ENCODE data around the gene SLC30A5. TPM values are rescaled to one million over a fixed set of nuclear protein-coding genes. Genes with fewer than 3 reads are reported as not detected.
"Not testable (repeated sequence)": the region's sequence is repeated elsewhere in the genome, so short reads cannot be mapped to it uniquely, and the experiment has no call there.

The SLC30A5 gene
- total RNA-seq, 1 experiment from 2014 or later, result 64.5 TPM

DNA sequence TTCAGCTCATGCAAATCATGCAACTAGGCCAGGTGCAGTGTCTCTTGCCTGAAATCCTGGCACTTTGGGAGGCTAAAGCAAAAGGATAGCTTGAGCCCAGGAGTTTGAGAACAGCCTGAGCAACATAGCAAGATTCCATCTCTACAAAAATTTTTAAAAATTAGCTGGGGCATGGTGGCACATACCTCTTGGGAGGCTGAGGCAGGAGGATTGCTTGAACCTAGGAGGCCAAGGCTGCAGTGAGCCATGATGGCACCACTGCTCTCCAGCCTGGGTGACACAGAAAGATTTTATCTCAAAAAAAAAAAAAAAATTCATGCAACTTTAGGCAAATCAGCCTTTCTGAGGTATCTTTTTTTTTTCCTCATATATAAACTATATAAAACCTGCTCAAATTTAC lies 37.5 kb downstream of the SLC30A5 start:
- CTCF ChIA-PET, result no interaction called here
- no TSS peak for BruUV-seq (replicated peaks)
- intact Hi-C loops (cut with micrococcal nuclease; ENCODE audit: unreplicated experiment), result loop anchor here (2.0 kb wide), 1 partner anchor 35 kb away; the partner anchor contains the start of gene CCNB1

DNA sequence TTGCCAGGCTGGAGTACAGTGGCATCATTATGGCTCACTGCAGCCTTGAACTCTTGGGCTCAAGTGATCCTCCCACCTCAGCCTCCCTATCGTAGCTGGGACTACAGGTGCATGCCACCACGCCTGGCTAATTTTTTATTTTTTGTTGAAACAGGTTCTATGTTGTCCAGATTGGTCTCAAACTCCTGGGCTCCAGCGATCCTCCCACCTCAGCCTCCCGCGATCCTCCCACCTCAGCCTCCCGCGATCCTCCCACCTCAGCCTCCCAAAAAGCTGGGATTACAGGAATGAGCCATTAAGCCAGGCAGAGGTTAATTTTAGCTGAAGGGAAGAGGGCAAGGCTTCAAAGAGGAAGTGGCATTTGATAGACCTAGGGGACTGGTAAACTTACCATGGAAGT lies 40.3 kb downstream of the SLC30A5 start:
- Histone ChIP-seq H3K36me3 (ENCODE audit: control insufficient read depth, insufficient read depth, low read length) (no peaks in the 10 kb centered on the region), H3K9me3 (no peaks in the 10 kb centered on the region), H3K27me3 (replicated peaks; ENCODE audit: control insufficient read depth, insufficient read depth, low read length) (no peaks in the 10 kb centered on the region), H3K4me3 (ENCODE audit: low read depth, low read length) (no peak overlapping the region), H3K4me1 (peaks cover 27% of the 10 kb centered on the region)
- intact Hi-C loops (cut with micrococcal nuclease; ENCODE audit: unreplicated experiment), result no loop called here
- TF ChIP-seq, protein P1, sequence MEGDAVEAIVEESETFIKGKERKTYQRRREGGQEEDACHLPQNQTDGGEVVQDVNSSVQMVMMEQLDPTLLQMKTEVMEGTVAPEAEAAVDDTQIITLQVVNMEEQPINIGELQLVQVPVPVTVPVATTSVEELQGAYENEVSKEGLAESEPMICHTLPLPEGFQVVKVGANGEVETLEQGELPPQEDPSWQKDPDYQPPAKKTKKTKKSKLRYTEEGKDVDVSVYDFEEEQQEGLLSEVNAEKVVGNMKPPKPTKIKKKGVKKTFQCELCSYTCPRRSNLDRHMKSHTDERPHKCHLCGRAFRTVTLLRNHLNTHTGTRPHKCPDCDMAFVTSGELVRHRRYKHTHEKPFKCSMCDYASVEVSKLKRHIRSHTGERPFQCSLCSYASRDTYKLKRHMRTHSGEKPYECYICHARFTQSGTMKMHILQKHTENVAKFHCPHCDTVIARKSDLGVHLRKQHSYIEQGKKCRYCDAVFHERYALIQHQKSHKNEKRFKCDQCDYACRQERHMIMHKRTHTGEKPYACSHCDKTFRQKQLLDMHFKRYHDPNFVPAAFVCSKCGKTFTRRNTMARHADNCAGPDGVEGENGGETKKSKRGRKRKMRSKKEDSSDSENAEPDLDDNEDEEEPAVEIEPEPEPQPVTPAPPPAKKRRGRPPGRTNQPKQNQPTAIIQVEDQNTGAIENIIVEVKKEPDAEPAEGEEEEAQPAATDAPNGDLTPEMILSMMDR (IDR thresholded peaks at IDR 0.05; ENCODE audit: insufficient read depth in 1 of 2, low read depth in 1 of 2, low read length in 1 of 2, severe bottlenecking in 1 of 2, unreplicated experiment in 1 of 2), result no peak
- Mint-ChIP-seq H3K4me3 (ENCODE audit: unreplicated experiment) (no peak overlapping the region), H3K36me3 (ENCODE audit: insufficient read depth, unreplicated experiment) (peaks cover 6% of the 10 kb centered on the region), H3K4me1 (ENCODE audit: low read depth, unreplicated experiment) (peaks cover 15% of the 10 kb centered on the region), H3K27ac (ENCODE audit: unreplicated experiment) (no peak overlapping the region), H3K9me3 (ENCODE audit: unreplicated experiment) (no peaks in the 10 kb centered on the region), H3K27me3 (ENCODE audit: insufficient read depth, unreplicated experiment) (no peaks in the 10 kb centered on the region)
- BruUV-seq (replicated peaks), result no TSS peak
- POLR2A ChIA-PET, result no interaction called here
- no peak for DNase-seq
- CTCF ChIA-PET, result no interaction called here

More for the DNA sequence above, 37.5 kb downstream of the SLC30A5 start:
- no peak overlapping the region for H3K4me3 Mint-ChIP-seq (ENCODE audit: unreplicated experiment)
- no peaks in the 10 kb centered on the region for H3K27me3 Mint-ChIP-seq (ENCODE audit: insufficient read depth, unreplicated experiment)
- Histone ChIP-seq H3K4me1 (peaks cover 26% of the 10 kb centered on the region), H3K36me3 (ENCODE audit: control insufficient read depth, insufficient read depth, low read length) (no peaks in the 10 kb centered on the region), H3K27me3 (replicated peaks; ENCODE audit: control insufficient read depth, insufficient read depth, low read length) (no peaks in the 10 kb centered on the region), H3K4me3 (ENCODE audit: low read depth, low read length) (no peak overlapping the region), H3K9me3 (no peaks in the 10 kb centered on the region)
- no peak overlapping the region for H3K27ac Mint-ChIP-seq (ENCODE audit: unreplicated experiment)
- no peaks in the 10 kb centered on the region for H3K9me3 Mint-ChIP-seq (ENCODE audit: unreplicated experiment)
- no peak for DNase-seq
- POLR2A ChIA-PET, result no interaction called here
- TF ChIP-seq, protein P1 (IDR thresholded peaks at IDR 0.05; ENCODE audit: insufficient read depth in 1 of 2, low read depth in 1 of 2, low read length in 1 of 2, severe bottlenecking in 1 of 2, unreplicated experiment in 1 of 2), result no peak
- peaks cover 12% of the 10 kb centered on the region for H3K4me1 Mint-ChIP-seq (ENCODE audit: low read depth, unreplicated experiment)
- peaks cover 27% of the 10 kb centered on the region for H3K36me3 Mint-ChIP-seq (ENCODE audit: insufficient read depth, unreplicated experiment)

DNA sequence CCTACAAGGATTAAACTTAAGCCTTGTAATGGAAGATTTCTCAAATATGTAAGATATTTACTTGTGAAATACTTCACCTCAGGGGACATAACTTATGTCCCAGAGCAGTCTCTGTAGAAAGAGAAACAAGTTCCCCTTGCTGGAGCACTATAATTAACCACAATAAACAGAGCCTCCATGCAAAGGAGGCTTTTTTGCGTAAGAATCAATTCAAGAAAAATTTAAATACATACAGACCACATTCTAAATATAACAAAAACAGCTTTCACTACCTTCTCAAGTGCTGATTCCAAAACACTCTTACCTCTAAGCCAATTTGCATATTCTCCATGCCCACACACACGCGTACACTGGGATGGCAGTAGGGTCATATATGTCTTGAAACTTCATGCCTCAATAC lies 42.5 kb downstream of the SLC30A5 start:
- Mint-ChIP-seq H3K36me3 (ENCODE audit: insufficient read depth, unreplicated experiment) (no peaks in the 10 kb centered on the region), H3K9me3 (ENCODE audit: unreplicated experiment) (no peaks in the 10 kb centered on the region), H3K27me3 (ENCODE audit: insufficient read depth, unreplicated experiment) (no peaks in the 10 kb centered on the region), H3K4me3 (ENCODE audit: unreplicated experiment) (no peak overlapping the region), H3K27ac (ENCODE audit: unreplicated experiment) (peak overlapping the region; percentile 53), H3K4me1 (ENCODE audit: low read depth, unreplicated experiment) (peaks cover 10% of the 10 kb centered on the region)
- H3K4me1 ChIP-seq, result peaks cover 6% of the 10 kb centered on the region; the same call in 1 of the 2 replicates
- H3K4me3 ChIP-seq (ENCODE audit: low read depth, low read length), result no peak overlapping the region
- no TSS peak for BruUV-seq (replicated peaks)
- peaks cover 8% of the 10 kb centered on the region for H3K9me3 ChIP-seq
- H3K36me3 ChIP-seq (ENCODE audit: control insufficient read depth, insufficient read depth, low read length), result no peaks in the 10 kb centered on the region
- ChIA-PET CTCF (no interaction called here), POLR2A (no interaction called here)
- intact Hi-C loops (cut with micrococcal nuclease; ENCODE audit: unreplicated experiment), result no loop called here
- H3K27me3 ChIP-seq (replicated peaks; ENCODE audit: control insufficient read depth, insufficient read depth, low read length), result no peaks in the 10 kb centered on the region
- TF ChIP-seq, protein P1 (IDR thresholded peaks at IDR 0.05; ENCODE audit: insufficient read depth in 1 of 2, low read depth in 1 of 2, low read length in 1 of 2, severe bottlenecking in 1 of 2, unreplicated experiment in 1 of 2), result no peak
- DNase-seq, result no peak

DNA sequence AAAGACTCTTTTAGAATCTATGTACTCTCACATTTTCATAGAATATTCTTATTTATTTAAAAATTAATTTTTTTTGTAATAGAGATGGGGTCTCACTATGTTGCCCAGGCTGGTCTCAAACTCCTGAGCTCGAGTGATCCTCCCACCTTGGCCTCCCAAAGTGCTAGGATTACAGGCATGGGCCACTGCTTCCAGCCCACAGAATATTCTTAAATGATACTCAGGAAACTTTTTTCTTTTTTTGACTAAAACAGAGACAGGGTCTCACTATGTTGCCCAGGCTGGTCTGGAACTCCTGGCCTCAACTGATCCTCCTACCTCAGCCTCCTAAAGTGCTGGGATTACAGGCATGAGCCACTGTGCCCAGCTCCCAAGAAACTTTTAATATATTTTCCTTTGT lies 43.4 kb downstream of the SLC30A5 start:
- H3K9me3 Mint-ChIP-seq (ENCODE audit: unreplicated experiment); DNase-seq; H3K4me1 ChIP-seq; CTCF ChIA-PET; H3K27me3 Mint-ChIP-seq (ENCODE audit: insufficient read depth, unreplicated experiment); H3K4me3 ChIP-seq (ENCODE audit: low read depth, low read length); H3K36me3 Mint-ChIP-seq (ENCODE audit: insufficient read depth, unreplicated experiment); H3K27ac Mint-ChIP-seq (ENCODE audit: unreplicated experiment); H3K27me3 ChIP-seq (replicated peaks; ENCODE audit: control insufficient read depth, insufficient read depth, low read length); POLR2A ChIA-PET; H3K36me3 ChIP-seq (ENCODE audit: control insufficient read depth, insufficient read depth, low read length); H3K4me3 Mint-ChIP-seq (ENCODE audit: unreplicated experiment); intact Hi-C loops (cut with micrococcal nuclease; ENCODE audit: unreplicated experiment); BruUV-seq (replicated peaks): not testable (repeated sequence)
- H3K9me3 ChIP-seq, result peaks cover 10% of the 10 kb centered on the region
- H3K4me1 Mint-ChIP-seq (ENCODE audit: low read depth, unreplicated experiment), result peaks cover 10% of the 10 kb centered on the region

Measured in Caco-2 (cell line).